H1 (cell line): Measurements from ENCODE around the gene INO80. TPM values are rescaled to one million over a fixed set of nuclear protein-coding genes. Genes with fewer than 3 reads are reported as not detected.

Source experiments
- CTCF ChIA-PET: fragments of 300-600 bp; sonication (Branson Sonifier 250); formaldehyde crosslinking; loops from one replicate; lab custom pipeline; 2021; ENCODE audit not compliant: partially characterized antibody; lab: Charles Lee
- POLR2A ChIA-PET: fragments of 300-600 bp; sonication (Branson Sonifier 250); formaldehyde crosslinking; loops from one replicate; lab custom pipeline; 2021; ENCODE audit warnings: inconsistent platforms; ENCODE audit not compliant: partially characterized antibody; lab: Charles Lee
- DNase-seq, 2 experiments: peaks; one replicate each; pipeline versions ENCODE4 v3.0.0 to v3.0.0-alpha.2; 2010 to 2022; ENCODE audit warnings: low spot score in 2 of 2, low read depth in 1 of 2, mixed read lengths in 1 of 2
- FAIRE-seq: peaks from 2 replicates; lab custom pipeline; 2011; peaks lifted over from hg19 to GRCh38; lab: Jason Lieb, UNC
- H2AFZ ChIP-seq: 2 replicates; pipeline ENCODE4 v1.8.1; 2012; ENCODE audit warnings: low read length, inconsistent platforms
- H2AK5ac ChIP-seq: 2 replicates; pipeline ENCODE4 v1.6.1; 2013; ENCODE audit warnings: low read depth, low read length
- H2BK120ac ChIP-seq: replicated peaks from 2 replicates; pipeline ENCODE3; 2013; ENCODE audit warnings: low read depth, low read length, inconsistent platforms
- H2BK12ac ChIP-seq: 2 replicates; pipeline ENCODE4 v1.6.1; 2013; ENCODE audit warnings: low read depth, low read length
- H2BK15ac ChIP-seq: 2 replicates; pipeline ENCODE4 v1.6.1; 2013; ENCODE audit warnings: low read length
- H2BK20ac ChIP-seq: 2 replicates; pipeline ENCODE4 v1.6.1; 2013; ENCODE audit warnings: low read length
- H2BK5ac ChIP-seq: 2 replicates; pipeline ENCODE4 v1.6.1; 2013; ENCODE audit warnings: low read depth, low read length
- H3K14ac ChIP-seq: 2 replicates; pipeline ENCODE4 v1.6.1; 2013; ENCODE audit warnings: inconsistent platforms; ENCODE audit not compliant: insufficient read length
- H3K18ac ChIP-seq: 2 replicates; pipeline ENCODE4 v1.6.1; 2013; ENCODE audit warnings: low read length; ENCODE audit errors: extremely low read depth
- H3K23ac ChIP-seq: 2 replicates; pipeline ENCODE4 v1.6.1; 2013; ENCODE audit warnings: inconsistent platforms; ENCODE audit not compliant: insufficient read length
- H3K23me2 ChIP-seq: 2 replicates; pipeline ENCODE4 v1.6.1; 2013; ENCODE audit warnings: low read depth, low read length
- H3K27ac ChIP-seq: 2 replicates; pipeline ENCODE4 v1.6.1; 2011; ENCODE audit warnings: low read depth, low read length, inconsistent platforms
- H3K27me3 ChIP-seq, 4 experiments: replicated peaks in 1 of 4; 1 replicate in 1 of 4; 2 replicates in 3 of 4; pipeline versions ENCODE4 v1.6.1 to v1.8.1; 2011 to 2013; ENCODE audit warnings: low read length in 3 of 4, mild to moderate bottlenecking in 3 of 4, inconsistent platforms in 2 of 4, mixed read lengths in 2 of 4, moderate library complexity in 1 of 4; ENCODE audit not compliant: control insufficient read depth in 3 of 4, insufficient read depth in 3 of 4; ENCODE audit errors: extremely low read depth in 1 of 4
- H3K36me3 ChIP-seq, 4 experiments: 2 replicates each; pipeline versions ENCODE4 v1.6.1 to v1.8.1; 2011 to 2013; ENCODE audit warnings: mild to moderate bottlenecking in 4 of 4, low read length in 3 of 4, moderate library complexity in 2 of 4, control low read depth in 1 of 4, inconsistent platforms in 1 of 4; ENCODE audit not compliant: insufficient read depth in 4 of 4, control insufficient read depth in 2 of 4
- H3K4ac ChIP-seq: replicated peaks from 2 replicates; pipeline ENCODE3; 2013; ENCODE audit warnings: low read length, low read depth, mixed read lengths, inconsistent platforms; ENCODE audit not compliant: insufficient read length
- H3K4me1 ChIP-seq, 4 experiments: replicated peaks in 1 of 4; 1 replicate in 1 of 4; 2 replicates in 3 of 4; pipeline versions ENCODE4 v1.6.1 to v1.8.1; 2011 to 2013; ENCODE audit warnings: low read length in 3 of 4, inconsistent platforms in 2 of 4, mixed read lengths in 1 of 4; ENCODE audit not compliant: insufficient read depth in 4 of 4, control insufficient read depth in 3 of 4
- H3K4me2 ChIP-seq, 2 experiments: 2 replicates each; pipeline versions ENCODE4 v1.6.1 to v1.8.1; 2011 to 2013; ENCODE audit warnings: low read depth in 2 of 2, low read length in 2 of 2, control low read depth in 1 of 2, inconsistent platforms in 1 of 2, mild to moderate bottlenecking in 1 of 2; ENCODE audit not compliant: insufficient read depth in 1 of 2
- H3K4me3 ChIP-seq, 4 experiments: fragments of 200-600, 300-600 bp in 1 of 4; sonication (generic), shearing (Covaris generic), sonication (Bioruptor Twin) in 1 of 4; 2 replicates each; pipeline versions ENCODE4 v1.5.1 to v1.8.1; 2011 to 2016; ENCODE audit warnings: low read length in 4 of 4, low read depth in 3 of 4, control low read depth in 2 of 4, inconsistent platforms in 2 of 4, mild to moderate bottlenecking in 2 of 4, mixed read lengths in 1 of 4, moderate library complexity in 1 of 4; ENCODE audit not compliant: insufficient read depth in 2 of 4; ENCODE audit errors: extremely low read depth in 1 of 4
- H3K56ac ChIP-seq: replicated peaks from 2 replicates; pipeline ENCODE3; 2013; ENCODE audit warnings: low read depth, mild to moderate bottlenecking, mixed read lengths, low read length, inconsistent platforms; ENCODE audit not compliant: insufficient read length
- H3K79me1 ChIP-seq: 2 replicates; pipeline ENCODE4 v1.6.1; 2013; ENCODE audit warnings: low read depth, low read length, control low read depth
- H3K79me2 ChIP-seq, 2 experiments: 2 replicates each; pipeline versions ENCODE4 v1.6.1 to v1.8.1; 2012 to 2013; ENCODE audit warnings: low read length in 2 of 2, mild to moderate bottlenecking in 2 of 2, inconsistent platforms in 1 of 2; ENCODE audit not compliant: insufficient read depth in 2 of 2, control insufficient read depth in 1 of 2
- H3K9ac ChIP-seq, 4 experiments: replicated peaks in 1 of 4; 1 replicate in 1 of 4; 2 replicates in 3 of 4; pipeline versions ENCODE4 v1.6.1 to v1.8.1; 2011 to 2013; ENCODE audit warnings: low read depth in 3 of 4, low read length in 3 of 4, control low read depth in 2 of 4, mild to moderate bottlenecking in 2 of 4, moderate library complexity in 2 of 4, inconsistent platforms in 1 of 4; ENCODE audit errors: extremely low read depth in 1 of 4
- H3K9me3 ChIP-seq, 2 experiments: 2 replicates each; pipeline versions ENCODE4 v1.6.1 to v1.8.1; 2012 to 2013; ENCODE audit warnings: mild to moderate bottlenecking in 2 of 2, moderate library complexity in 2 of 2, control low read depth in 1 of 2, inconsistent platforms in 1 of 2, low read depth in 1 of 2, low read length in 1 of 2, mixed read lengths in 1 of 2; ENCODE audit not compliant: insufficient read depth in 2 of 2
- H4K20me1 ChIP-seq, 2 experiments: replicated peaks in 1 of 2; 2 replicates each; pipeline versions ENCODE3 to v1.8.1; 2011 to 2013; ENCODE audit warnings: inconsistent platforms in 2 of 2, low read length in 2 of 2, mild to moderate bottlenecking in 1 of 2; ENCODE audit not compliant: insufficient read depth in 2 of 2, control insufficient read depth in 1 of 2
- H4K5ac ChIP-seq: 2 replicates; pipeline ENCODE4 v1.6.1; 2013; ENCODE audit warnings: low read length, low read depth, mixed read lengths, inconsistent platforms; ENCODE audit not compliant: insufficient read length
- H4K8ac ChIP-seq: 2 replicates; pipeline ENCODE4 v1.8.0; 2013; ENCODE audit warnings: mild to moderate bottlenecking, moderate library complexity, low read length, inconsistent platforms; ENCODE audit not compliant: insufficient read depth; ENCODE audit errors: extremely low read depth
- H4K91ac ChIP-seq: replicated peaks from 2 replicates; pipeline ENCODE3; 2013; ENCODE audit warnings: low read length, mixed read lengths, inconsistent platforms; ENCODE audit not compliant: insufficient read length
- CREB1 ChIP-seq: IDR thresholded peaks from 2 replicates; pipeline ENCODE4 v1.6.1; 2012; ENCODE audit warnings: inconsistent platforms
- POLR2AphosphoS5 ChIP-seq: IDR thresholded peaks from 2 replicates; pipeline ENCODE4 v1.6.1; 2011; ENCODE audit warnings: low read depth, low read length
- WGBS, 2 experiments: shearing (Covaris generic) in 1 of 2; methylation state at CpG; one replicate each; pipeline versions ENCODE4 v1.1.6 to v1.1.7; 2013 to 2015; ENCODE audit warnings: low lambda C conversion rate in 2 of 2, mixed read lengths in 2 of 2, inconsistent platforms in 1 of 2, low coverage in 1 of 2, missing lambda C conversion rate in 1 of 2; ENCODE audit not compliant: insufficient replicate concordance in 2 of 2, insufficient coverage in 1 of 2, insufficient read length in 1 of 2; ENCODE audit errors: extremely low coverage in 1 of 2, missing lambda C conversion rate in 1 of 2; 5-methylcytosine and 5-hydroxymethylcytosine counted together
- polyA plus RNA-seq, 7 experiments: library from polyadenylated mRNA; depleted of rRNA in 3 of 7; stranded (reverse) in 5 of 7; unstranded in 2 of 7; fragments of >200 nt in 5 of 7; fragments of 200-250 nt in 2 of 7; gene quantifications; 1 replicate in 5 of 7; 2 replicates in 1 of 7; 4 replicates in 1 of 7; pipeline versions ENCODE4 v1.2.1 to v1.2.3, GENCODE V29; 2011 to 2013; ENCODE audit warnings: missing spikeins in 2 of 7, mixed read lengths in 2 of 7
- total RNA-seq: library from RNA; stranded (reverse); fragmentation: NEBNext Ultra II Directional; extraction: Animal tissue kit (Norgen Biotek cat#: 25700); gene quantifications from 2 replicates; pipeline ENCODE4 v1.2.1, GENCODE V29; 2021

The INO80 gene
- total and polyA plus RNA-seq, 2 of the 8 experiments (the other 6 are each of a cell fraction or from before 2014, with no cell fraction given) = 4.3 to 24.5 TPM

DNA sequence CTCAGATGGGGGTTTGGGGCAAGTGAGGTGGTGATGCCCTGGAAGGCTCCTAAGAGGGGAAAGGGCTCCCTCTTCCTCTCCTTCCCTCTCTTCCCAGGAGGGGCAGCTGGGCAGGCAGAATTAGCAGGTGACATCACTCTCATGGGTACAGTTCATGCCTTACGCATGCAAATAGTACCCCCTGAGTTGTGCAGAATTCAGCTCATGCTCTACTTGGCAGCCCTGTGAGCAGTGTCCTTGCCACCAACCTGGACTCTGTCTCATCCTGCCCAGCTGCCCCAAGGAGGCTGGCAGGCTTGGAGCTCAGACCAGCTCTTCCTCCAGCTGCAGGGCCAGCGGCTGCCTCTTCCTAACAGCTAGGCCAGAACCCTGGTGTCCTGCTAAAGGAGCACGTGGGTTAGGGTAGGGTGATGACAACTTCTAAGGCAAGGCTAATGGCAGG lies 159.5 kb downstream of the INO80 start:
- H3K23ac ChIP-seq = no peak overlapping the region
- 98% methylated on average over 3 of the region's 3 CpGs; no CpG with 5 or more reads in 1 of the 2 experiments for WGBS, 2 experiments
- H3K23me2 ChIP-seq = peaks cover 10% of the 10 kb centered on the region

More for the DNA sequence above, 159.5 kb downstream of the INO80 start:
- H3K4me2 ChIP-seq = peak overlapping the region in 1 of 2 experiments; percentile 84; a peak in 1 of 4 replicates
- DNase-seq = no peak
- no peak overlapping the region for H3K4ac ChIP-seq
- H3K9ac ChIP-seq = no peak overlapping the region
- TF ChIP-seq POLR2AphosphoS5 (peak; percentile 88), CREB1 (no peak)
- TF ChIP-seq, all 59 proteins: peak for 1
- peaks cover 2 to 11% (median 8%) of the 10 kb centered on the region in 4 experiments; a peak in 6 of 7 replicates for H3K4me1 ChIP-seq
- H3K18ac ChIP-seq = no peak overlapping the region
- H3K9me3 ChIP-seq = no peaks in the 10 kb centered on the region
- H3K4me3 ChIP-seq = peak overlapping the region in 1 of 4 experiments; percentile 92; a peak in 1 of 8 replicates
- H3K27ac ChIP-seq = no peak overlapping the region
- no peak overlapping the region for H2AK5ac ChIP-seq
- no peak overlapping the region for H2AFZ ChIP-seq
- no peak overlapping the region for H2BK20ac ChIP-seq
- H2BK5ac ChIP-seq = no peak overlapping the region
- H4K20me1 ChIP-seq = peaks cover 0 to 12% of the 10 kb centered on the region in 2 experiments
- no peak for FAIRE-seq
- no peak overlapping the region for H2BK12ac ChIP-seq
- H3K79me2 ChIP-seq = peaks cover 0 to 28% of the 10 kb centered on the region in 2 experiments; a peak in 2 of 4 replicates
- POLR2A ChIA-PET = interaction anchor here (0.7 to 43.8 kb wide), 14 partner anchors 5 to 376 kb away, joined by 3 to 1505 read pairs (median 6); partner anchors contain the start of genes CHAC1, DLL4, NUSAP1 and OIP5
- CTCF ChIA-PET = interaction anchor here (1.1 to 4.7 kb wide), 4 partner anchors 15 to 51 kb away, joined by 3 to 48 read pairs (median 15); partner anchors contain the start of gene DLL4
- H4K5ac ChIP-seq = no peak overlapping the region
- no peak overlapping the region for H4K8ac ChIP-seq
- no peak overlapping the region for H3K56ac ChIP-seq
- no peak overlapping the region for H2BK120ac ChIP-seq
- no peaks in the 10 kb centered on the region for H3K27me3 ChIP-seq
- peaks cover 8 to 33% (median 12%) of the 10 kb centered on the region in 4 experiments for H3K36me3 ChIP-seq
- no peak overlapping the region for H2BK15ac ChIP-seq
- no peaks in the 10 kb centered on the region; the same call in 1 of the 2 replicates for H3K79me1 ChIP-seq
- H4K91ac ChIP-seq = no peak overlapping the region
- H3K14ac ChIP-seq = no peak overlapping the region
